HUDEP-2 (cell line): Measurements from ENCODE around the gene SPAG16.

Experiments
- DNase-seq, 76 experiments: peaks; one replicate each; lab custom pipeline; 2025; ENCODE audit not compliant: unreplicated experiment in 76 of 76; lab: John Stamatoyannopoulos, UW

The SPAG16 gene

GRCh38 chr2:213537579-213537978, 253.3 kb downstream of the SPAG16 start:
- DNase-seq = no peak

- no peak for DNase-seq
Measured at GRCh38 chr2:213544940-213545339, 260.7 kb downstream of the SPAG16 start.

GRCh38 chr2:213545481-213545880, 261.2 kb downstream of the SPAG16 start:
- DNase-seq = no peak

- DNase-seq = no peak
Measured at GRCh38 chr2:213545964-213546475, 261.8 kb downstream of the SPAG16 start.

DNA sequence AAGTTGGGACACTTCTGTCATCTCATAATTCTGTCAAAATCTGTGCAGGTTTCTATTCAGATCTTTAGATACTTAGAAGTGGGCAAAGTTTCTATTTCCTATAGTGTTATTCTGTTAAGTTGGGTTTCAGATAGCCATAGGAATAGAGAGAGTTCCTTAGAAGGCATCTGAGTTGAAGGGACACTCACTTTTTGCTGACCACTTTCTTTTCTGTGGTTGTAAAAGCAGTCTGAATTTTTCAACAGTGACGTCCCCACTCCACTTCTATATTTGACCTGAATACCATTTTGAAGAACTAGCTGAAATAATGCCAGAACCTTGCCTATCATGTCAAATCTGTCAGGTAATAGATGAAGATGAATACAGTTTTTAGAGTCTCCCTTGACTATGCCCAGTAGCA, 267.3 kb downstream of the SPAG16 start:
- no peak for DNase-seq

- no peak for DNase-seq
Measured at GRCh38 chr2:213559053-213559452, 274.8 kb downstream of the SPAG16 start.

- no peak for DNase-seq
Measured at GRCh38 chr2:213561759-213562158, 277.5 kb downstream of the SPAG16 start.

DNA sequence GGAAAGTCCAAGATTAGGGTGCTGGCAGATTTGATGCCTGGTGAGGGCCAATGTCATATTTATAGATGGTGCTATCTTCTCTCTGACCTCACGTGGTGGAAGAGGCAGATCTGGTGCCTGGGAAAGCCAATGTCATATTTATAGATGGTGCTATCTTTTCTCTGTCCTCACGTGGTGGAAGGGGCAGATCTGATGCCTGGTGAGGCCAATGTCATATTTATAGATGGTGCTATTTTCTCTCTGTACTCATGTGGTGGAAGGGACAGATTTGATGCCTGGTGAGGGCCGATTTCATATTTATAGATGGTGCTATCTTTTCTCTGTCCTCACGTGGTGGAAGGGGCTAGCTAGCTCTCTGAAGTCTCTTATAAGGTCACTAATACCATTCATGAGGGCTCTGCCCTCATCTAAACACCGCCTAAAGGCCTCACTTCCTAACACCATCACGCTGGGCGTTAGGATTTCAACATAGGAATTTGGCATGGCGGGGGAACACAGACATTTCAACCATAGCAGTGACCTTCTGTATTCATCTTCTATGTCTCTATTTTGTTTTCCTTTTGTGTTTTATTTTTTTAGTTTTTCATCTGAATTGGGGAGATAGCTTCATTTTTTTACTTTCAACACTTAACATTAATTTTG, 278.4 kb downstream of the SPAG16 start:
- DNase-seq = no peak

- no peak for DNase-seq
Measured at GRCh38 chr2:213566846-213567245, 282.6 kb downstream of the SPAG16 start.

DNA sequence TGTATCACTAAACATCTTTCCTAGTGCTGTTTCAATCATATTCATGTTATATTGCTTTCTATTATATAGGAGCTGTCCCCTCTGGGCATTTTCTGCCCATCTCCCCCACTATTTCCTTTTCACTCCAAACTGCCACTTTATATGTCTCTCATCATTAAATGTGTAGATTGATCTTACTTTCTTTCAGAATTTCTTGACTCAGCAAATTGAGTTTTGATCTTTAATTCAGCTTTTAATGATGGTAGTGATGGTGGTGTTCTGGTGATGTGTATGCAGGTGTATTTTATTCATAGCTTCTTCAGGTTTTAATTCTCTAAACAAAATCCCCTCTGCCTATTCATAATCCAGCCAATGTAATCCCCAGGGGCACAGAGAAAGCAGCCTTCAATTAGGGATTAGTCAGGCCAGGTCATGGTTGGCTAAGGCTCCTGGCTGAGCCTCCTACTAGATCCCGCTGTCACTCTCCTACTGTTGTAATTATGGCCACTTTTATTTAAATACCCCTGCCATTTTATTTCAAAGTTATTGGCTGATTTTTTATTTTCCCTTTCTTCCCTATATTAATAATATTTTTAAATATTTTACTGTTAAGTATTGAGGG, 325.4 kb downstream of the SPAG16 start:
- DNase-seq = no peak

GRCh38 chr2:213627054-213627710, 342.9 kb downstream of the SPAG16 start:
- no peak for DNase-seq

- DNase-seq = no peak
Measured at GRCh38 chr2:213627835-213628460, 343.7 kb downstream of the SPAG16 start.

- DNase-seq = no peak
Measured at GRCh38 chr2:213640738-213641425, 356.6 kb downstream of the SPAG16 start.

DNA sequence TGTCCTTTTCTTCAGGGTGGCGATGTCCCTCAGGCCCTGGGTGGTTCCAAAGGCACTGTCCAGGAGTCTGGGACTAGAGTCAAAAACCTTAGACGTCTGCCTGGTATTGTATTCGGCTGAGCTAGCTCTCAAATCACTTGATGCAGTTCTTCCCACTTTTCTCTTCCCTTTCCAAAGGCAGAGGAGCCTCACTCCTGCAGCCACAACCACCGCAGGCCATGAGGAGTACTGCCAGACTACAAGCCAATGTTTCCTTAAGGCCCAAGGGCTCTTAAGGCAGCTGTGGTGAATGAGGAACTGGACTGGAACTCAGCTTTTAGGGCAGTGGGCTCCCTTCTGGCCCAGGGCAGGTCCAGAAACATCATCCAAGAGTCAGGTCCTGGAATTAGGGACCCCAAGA, 360.7 kb downstream of the SPAG16 start:
- DNase-seq = no peak

DNA sequence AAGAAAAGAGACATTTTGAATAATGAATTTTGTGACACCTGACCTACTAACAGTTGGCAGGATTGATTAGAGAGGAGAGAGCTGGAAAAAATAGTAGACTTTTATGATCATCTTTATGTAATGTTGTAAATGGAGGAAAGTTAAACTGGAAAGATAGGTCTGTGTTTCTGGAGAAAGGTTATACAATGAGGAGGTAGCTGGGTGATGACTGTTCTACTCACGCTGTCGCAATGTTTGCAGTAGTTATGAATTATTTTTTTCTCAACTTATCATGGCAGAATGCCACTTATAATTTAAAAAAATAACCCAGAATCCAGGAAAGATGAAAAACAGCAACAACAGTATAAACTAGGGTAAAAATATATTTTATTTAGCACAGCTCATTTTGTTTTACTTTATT, 364.9 kb downstream of the SPAG16 start:
- no peak for DNase-seq

DNA sequence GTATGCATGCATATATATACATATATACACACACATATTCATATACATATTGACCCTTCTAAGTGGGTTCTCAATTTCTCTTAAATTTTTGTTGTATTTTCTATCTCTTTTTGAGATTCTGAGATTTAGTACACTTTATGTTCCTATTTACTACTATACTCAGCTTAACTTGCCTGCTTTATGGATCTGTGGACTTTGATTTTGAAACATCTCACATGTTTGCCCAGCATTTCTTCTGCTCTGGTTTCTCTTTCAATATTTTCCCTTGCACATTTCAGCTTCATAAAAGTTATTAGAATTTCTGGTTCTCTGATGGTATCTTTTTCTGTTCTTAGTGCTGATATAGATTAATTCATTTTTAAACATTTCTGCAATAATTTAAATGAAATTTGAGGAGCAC, 380.6 kb downstream of the SPAG16 start:
- DNase-seq = no peak

GRCh38 chr2:213669657-213670056, 385.4 kb downstream of the SPAG16 start:
- DNase-seq = no peak

- DNase-seq = no peak
Measured at GRCh38 chr2:213678437-213679218, 394.4 kb downstream of the SPAG16 start.

- no peak for DNase-seq
Measured at GRCh38 chr2:213679894-213680293, 395.6 kb downstream of the SPAG16 start.

DNA sequence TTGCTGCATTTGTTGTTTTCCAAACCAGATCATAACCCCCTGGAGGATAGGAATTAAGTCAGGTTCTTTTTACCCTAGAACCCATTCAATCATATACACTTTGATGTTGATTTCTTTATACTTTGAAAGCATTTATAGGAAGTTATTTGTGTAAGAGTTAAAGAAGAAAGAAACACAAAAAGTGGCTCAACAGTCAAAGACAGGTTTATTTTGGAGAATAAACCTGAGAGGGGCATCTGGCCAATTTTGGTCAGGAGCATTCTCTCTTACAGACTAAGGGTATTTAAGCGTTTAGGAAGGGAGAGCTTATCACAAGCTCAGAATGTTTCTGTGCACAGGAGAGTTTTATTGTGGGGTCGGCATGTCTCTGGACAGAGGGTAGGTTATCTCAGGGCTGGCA, 398.0 kb downstream of the SPAG16 start:
- no peak for DNase-seq
